BJ (cell line): ENCODE measurements around the gene TUBB4A. TPM values are rescaled to one million over a fixed set of nuclear protein-coding genes. Genes with fewer than 3 reads are reported as not detected.

Experiments used
- CTCF ChIA-PET: fragments of 350-600 bp; formaldehyde crosslinking; extraction: SDS; loops from one replicate; lab custom pipeline; 2021; ENCODE audit warnings: antibody characterized with exemption, inconsistent platforms; lab: Yijun Ruan, JAX
- POLR2A ChIA-PET: fragments of 300-600 bp; sonication (Branson Sonifier 250); formaldehyde crosslinking; extraction: SDS; loops from one replicate; lab custom pipeline; 2021; ENCODE audit warnings: antibody characterized with exemption; lab: Charles Lee
- DNase-seq: peaks from one replicate; pipeline ENCODE4 v3.0.0-alpha.2; 2011; ENCODE audit warnings: low read depth
- H3K27me3 ChIP-seq: 2 replicates; pipeline ENCODE4 v1.6.0; 2011; ENCODE audit warnings: low read length; ENCODE audit not compliant: control insufficient read depth, insufficient read depth
- H3K36me3 ChIP-seq: 2 replicates; pipeline ENCODE4 v1.5.1; 2011; ENCODE audit warnings: low read length; ENCODE audit not compliant: control insufficient read depth, insufficient read depth
- H3K4me3 ChIP-seq: 2 replicates; pipeline ENCODE4 v1.5.1; 2011; ENCODE audit warnings: low read depth, mild to moderate bottlenecking, control low read depth, low read length
- CTCF ChIP-seq: IDR thresholded peaks from 2 replicates; pipeline ENCODE4 v1.5.1; 2011; ENCODE audit warnings: low read depth, mild to moderate bottlenecking, control low read depth, inconsistent platforms, low read length, moderate library complexity; ENCODE audit not compliant: insufficient read depth
- polyA plus RNA-seq: library from polyadenylated mRNA; depleted of rRNA; stranded (reverse); fragments of >200 nt; gene quantifications from 2 replicates; pipeline ENCODE4 v1.2.3, GENCODE V29; 2011

Gene TUBB4A
- polyA plus RNA-seq, 1 experiment: not detected

DNA sequence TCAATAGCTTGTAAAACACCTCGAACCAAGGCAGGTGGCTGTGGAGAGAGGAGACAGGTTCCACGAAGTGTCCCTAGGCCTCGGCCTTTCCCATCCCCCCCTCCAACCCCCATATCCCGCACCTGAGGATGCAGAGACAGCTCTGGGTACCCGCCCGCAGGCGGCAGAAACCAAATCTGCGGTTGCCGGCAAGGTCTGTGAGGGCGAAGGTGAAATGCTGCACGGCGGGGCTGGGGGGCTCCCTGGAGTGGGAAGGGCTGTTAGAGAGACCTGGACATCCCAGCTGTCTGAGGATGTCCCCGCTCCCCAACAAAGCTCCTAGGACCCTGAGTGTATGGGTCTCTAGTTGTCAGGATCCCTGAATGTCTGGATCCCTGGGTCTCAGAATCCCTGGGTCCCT, 23.3 kb downstream of the TUBB4A start:
- no peaks in the 10 kb centered on the region for H3K36me3 ChIP-seq
- CTCF ChIA-PET: interaction anchor here (0.9 kb wide), 1 partner anchor 160 kb away, joined by 3 read pairs; no protein-coding TSS in a partner anchor
- POLR2A ChIA-PET: no interaction called here

GRCh38 chr19:6476896-6477431, 25.1 kb downstream of the TUBB4A start:
- no peak for TF ChIP-seq CTCF
- Histone ChIP-seq H3K36me3 (no peaks in the 10 kb centered on the region), H3K4me3 (peak overlapping the region; percentile 14; the same call in 1 of the 2 replicates), H3K27me3 (peaks cover 1% of the 10 kb centered on the region)
- ChIA-PET POLR2A (no interaction called here), CTCF (interaction anchor here (0.8 to 1.0 kb wide), 2 partner anchors 17 to 45 kb away, joined by 3 read pairs; partner anchors contain the start of gene SLC25A23)
- no peak for DNase-seq

More for the DNA sequence above, 23.3 kb downstream of the TUBB4A start:
- Histone ChIP-seq H3K4me3 (no peak overlapping the region), H3K27me3 (peaks cover 1% of the 10 kb centered on the region)
- no peak for DNase-seq
- no peak for TF ChIP-seq CTCF

- POLR2A ChIA-PET: no interaction called here
- no peak for TF ChIP-seq CTCF
- peak overlapping the region; percentile 14; the same call in 1 of the 2 replicates for H3K4me3 ChIP-seq
- no peak for DNase-seq
- CTCF ChIA-PET: interaction anchor here (0.8 to 1.0 kb wide), 2 partner anchors 17 to 46 kb away, joined by 3 read pairs; partner anchors contain the start of gene SLC25A23
- H3K36me3 ChIP-seq: no peaks in the 10 kb centered on the region
- peaks cover 1% of the 10 kb centered on the region for H3K27me3 ChIP-seq
These were observed 25.8 kb downstream of the TUBB4A start for GRCh38 chr19:6476155-6476895.

GRCh38 chr19:6475321-6476108, 26.6 kb downstream of the TUBB4A start:
- POLR2A ChIA-PET: interaction anchor here (0.6 kb wide), 1 partner anchor 8 kb away, joined by 3 read pairs; no protein-coding TSS in a partner anchor

More at GRCh38 chr19:6475321-6476108, 26.6 kb downstream of the TUBB4A start:
- DNase-seq: no peak
- H3K4me3 ChIP-seq: no peak overlapping the region
- CTCF ChIA-PET: no interaction called here
- H3K27me3 ChIP-seq: peaks cover 1% of the 10 kb centered on the region
- no peaks in the 10 kb centered on the region for H3K36me3 ChIP-seq
- TF ChIP-seq CTCF: no peak
